Measurements from ENCODE around the gene SND1.

Gene SND1

GRCh38 chr7:128119036-128119435 is 467.0 kb downstream of the SND1 start:
- Histone ChIP-seq H3K36me3 (ENCODE audit: control insufficient read depth in 5 of 5, insufficient read depth in 5 of 5, low read length in 5 of 5) (no peaks in the 10 kb centered on the region), H3K9ac (ENCODE audit: low read length in 5 of 5) (no peak overlapping the region), H3K4me1 (ENCODE audit: control insufficient read depth in 5 of 5, insufficient read depth in 5 of 5, low read length in 5 of 5) (peaks cover 0 to 16% (median 14%) of the 10 kb centered on the region in 5 donors), H3K27me3 (ENCODE audit: control insufficient read depth in 5 of 5, insufficient read depth in 4 of 5, low read length in 5 of 5) (peaks cover 2 to 8% (median 6%) of the 10 kb centered on the region in 5 donors), H3K9me3 (ENCODE audit: control insufficient read depth in 5 of 5, low read length in 5 of 5) (peaks cover 0 to 4% (median 2%) of the 10 kb centered on the region in 5 donors), H3K27ac (ENCODE audit: low read depth, low read length) (no peak overlapping the region), H3K4me3 (ENCODE audit: low read depth in 1 of 5, low read length in 5 of 5) (no peak overlapping the region)

GRCh38 chr7:128120116-128120515 is 468.1 kb downstream of the SND1 start:
- Histone ChIP-seq H3K27me3 (ENCODE audit: control insufficient read depth in 5 of 5, insufficient read depth in 4 of 5, low read length in 5 of 5) (peaks cover 0 to 4% (median 3%) of the 10 kb centered on the region in 5 donors), H3K27ac (ENCODE audit: low read depth, low read length) (no peak overlapping the region), H3K9ac (ENCODE audit: low read length in 5 of 5) (no peak overlapping the region), H3K36me3 (ENCODE audit: control insufficient read depth in 5 of 5, insufficient read depth in 5 of 5, low read length in 5 of 5) (no peaks in the 10 kb centered on the region), H3K9me3 (ENCODE audit: control insufficient read depth in 5 of 5, low read length in 5 of 5) (no peaks in the 10 kb centered on the region), H3K4me1 (ENCODE audit: control insufficient read depth in 5 of 5, insufficient read depth in 5 of 5, low read length in 5 of 5) (peaks cover 0 to 16% (median 14%) of the 10 kb centered on the region in 5 donors), H3K4me3 (ENCODE audit: low read depth in 1 of 5, low read length in 5 of 5) (no peak overlapping the region)

- Histone ChIP-seq H3K4me1 (ENCODE audit: control insufficient read depth in 5 of 5, insufficient read depth in 5 of 5, low read length in 5 of 5) (peaks cover 0 to 16% (median 14%) of the 10 kb centered on the region in 5 donors), H3K9me3 (ENCODE audit: control insufficient read depth in 5 of 5, low read length in 5 of 5) (no peaks in the 10 kb centered on the region), H3K27me3 (ENCODE audit: control insufficient read depth in 5 of 5, insufficient read depth in 4 of 5, low read length in 5 of 5) (peaks cover 0 to 4% (median under 1%) of the 10 kb centered on the region in 5 donors), H3K9ac (ENCODE audit: low read length in 5 of 5) (peak overlapping the region in 2 of 5 donors; percentile 16 to 48), H3K36me3 (ENCODE audit: control insufficient read depth in 5 of 5, insufficient read depth in 5 of 5, low read length in 5 of 5) (no peaks in the 10 kb centered on the region), H3K4me3 (ENCODE audit: low read depth in 1 of 5, low read length in 5 of 5) (peak overlapping the region in 3 of 5 donors; percentile 63 to 67 (median 63)), H3K27ac (ENCODE audit: low read depth, low read length) (no peak overlapping the region)
These were observed 469.0 kb downstream of the SND1 start for GRCh38 chr7:128120976-128121490.

GRCh38 chr7:128121711-128122530 is 469.9 kb downstream of the SND1 start:
- H3K9ac ChIP-seq (ENCODE audit: low read length in 5 of 5), result peak overlapping the region in 4 of 5 donors; percentile 16 to 48 (median 34)
- no peaks in the 10 kb centered on the region for H3K36me3 ChIP-seq (ENCODE audit: control insufficient read depth in 5 of 5, insufficient read depth in 5 of 5, low read length in 5 of 5)
- H3K27ac ChIP-seq (ENCODE audit: low read depth, low read length), result no peak overlapping the region
- H3K4me1 ChIP-seq (ENCODE audit: control insufficient read depth in 5 of 5, insufficient read depth in 5 of 5, low read length in 5 of 5), result peaks cover 0 to 16% (median 14%) of the 10 kb centered on the region in 5 donors
- no peaks in the 10 kb centered on the region for H3K9me3 ChIP-seq (ENCODE audit: control insufficient read depth in 5 of 5, low read length in 5 of 5)
- no peaks in the 10 kb centered on the region for H3K27me3 ChIP-seq (ENCODE audit: control insufficient read depth in 5 of 5, insufficient read depth in 4 of 5, low read length in 5 of 5)
- H3K4me3 ChIP-seq (ENCODE audit: low read depth in 1 of 5, low read length in 5 of 5), result peak overlapping the region; percentile 60 to 67 (median 63)

GRCh38 chr7:128122576-128123290 is 470.7 kb downstream of the SND1 start:
- no peak overlapping the region for H3K9ac ChIP-seq (ENCODE audit: low read length in 5 of 5)

GRCh38 chr7:128123291-128124037 is 471.5 kb downstream of the SND1 start:
- Histone ChIP-seq H3K27ac (ENCODE audit: low read depth, low read length) (no peak overlapping the region), H3K9me3 (ENCODE audit: control insufficient read depth in 5 of 5, low read length in 5 of 5) (no peaks in the 10 kb centered on the region), H3K9ac (ENCODE audit: low read length in 5 of 5) (no peak overlapping the region), H3K27me3 (ENCODE audit: control insufficient read depth in 5 of 5, insufficient read depth in 4 of 5, low read length in 5 of 5) (no peaks in the 10 kb centered on the region), H3K4me3 (ENCODE audit: low read depth in 1 of 5, low read length in 5 of 5) (no peak overlapping the region), H3K36me3 (ENCODE audit: control insufficient read depth in 5 of 5, insufficient read depth in 5 of 5, low read length in 5 of 5) (no peaks in the 10 kb centered on the region), H3K4me1 (ENCODE audit: control insufficient read depth in 5 of 5, insufficient read depth in 5 of 5, low read length in 5 of 5) (peaks cover 0 to 16% (median 14%) of the 10 kb centered on the region in 5 donors)

More at GRCh38 chr7:128122576-128123290, 470.7 kb downstream of the SND1 start:
- H3K9me3 ChIP-seq (ENCODE audit: control insufficient read depth in 5 of 5, low read length in 5 of 5), result no peaks in the 10 kb centered on the region
- H3K27me3 ChIP-seq (ENCODE audit: control insufficient read depth in 5 of 5, insufficient read depth in 4 of 5, low read length in 5 of 5), result no peaks in the 10 kb centered on the region
- peaks cover 0 to 16% (median 14%) of the 10 kb centered on the region in 5 donors for H3K4me1 ChIP-seq (ENCODE audit: control insufficient read depth in 5 of 5, insufficient read depth in 5 of 5, low read length in 5 of 5)
- no peak overlapping the region for H3K27ac ChIP-seq (ENCODE audit: low read depth, low read length)
- no peak overlapping the region for H3K4me3 ChIP-seq (ENCODE audit: low read depth in 1 of 5, low read length in 5 of 5)
- no peaks in the 10 kb centered on the region for H3K36me3 ChIP-seq (ENCODE audit: control insufficient read depth in 5 of 5, insufficient read depth in 5 of 5, low read length in 5 of 5)

GRCh38 chr7:128124786-128125185 is 472.8 kb downstream of the SND1 start:
- no peaks in the 10 kb centered on the region for H3K9me3 ChIP-seq (ENCODE audit: control insufficient read depth in 5 of 5, low read length in 5 of 5)
- no peaks in the 10 kb centered on the region for H3K36me3 ChIP-seq (ENCODE audit: control insufficient read depth in 5 of 5, insufficient read depth in 5 of 5, low read length in 5 of 5)
- no peak overlapping the region for H3K4me3 ChIP-seq (ENCODE audit: low read depth in 1 of 5, low read length in 5 of 5)

GRCh38 chr7:128125816-128126215 is 473.8 kb downstream of the SND1 start:
- H3K4me3 ChIP-seq (ENCODE audit: low read depth in 1 of 5, low read length in 5 of 5), result no peak overlapping the region
- no peak overlapping the region for H3K27ac ChIP-seq (ENCODE audit: low read depth, low read length)
- peaks cover 0 to 16% (median 14%) of the 10 kb centered on the region in 5 donors for H3K4me1 ChIP-seq (ENCODE audit: control insufficient read depth in 5 of 5, insufficient read depth in 5 of 5, low read length in 5 of 5)
- H3K9me3 ChIP-seq (ENCODE audit: control insufficient read depth in 5 of 5, low read length in 5 of 5), result no peaks in the 10 kb centered on the region
- no peaks in the 10 kb centered on the region for H3K36me3 ChIP-seq (ENCODE audit: control insufficient read depth in 5 of 5, insufficient read depth in 5 of 5, low read length in 5 of 5)
- H3K9ac ChIP-seq (ENCODE audit: low read length in 5 of 5), result no peak overlapping the region
- peaks cover 1 to 6% (median 4%) of the 10 kb centered on the region in 5 donors for H3K27me3 ChIP-seq (ENCODE audit: control insufficient read depth in 5 of 5, insufficient read depth in 4 of 5, low read length in 5 of 5)

More at GRCh38 chr7:128124786-128125185, 472.8 kb downstream of the SND1 start:
- Histone ChIP-seq H3K4me1 (ENCODE audit: control insufficient read depth in 5 of 5, insufficient read depth in 5 of 5, low read length in 5 of 5) (peaks cover 0 to 16% (median 14%) of the 10 kb centered on the region in 5 donors), H3K27me3 (ENCODE audit: control insufficient read depth in 5 of 5, insufficient read depth in 4 of 5, low read length in 5 of 5) (no peaks in the 10 kb centered on the region), H3K27ac (ENCODE audit: low read depth, low read length) (no peak overlapping the region), H3K9ac (ENCODE audit: low read length in 5 of 5) (no peak overlapping the region)

- Histone ChIP-seq H3K27ac (ENCODE audit: low read depth, low read length) (no peak overlapping the region), H3K4me3 (ENCODE audit: low read depth in 1 of 5, low read length in 5 of 5) (no peak overlapping the region), H3K27me3 (ENCODE audit: control insufficient read depth in 5 of 5, insufficient read depth in 4 of 5, low read length in 5 of 5) (peaks cover 4 to 8% (median 7%) of the 10 kb centered on the region in 5 donors), H3K4me1 (ENCODE audit: control insufficient read depth in 5 of 5, insufficient read depth in 5 of 5, low read length in 5 of 5) (peaks cover 0 to 17% (median 0%) of the 10 kb centered on the region in 5 donors), H3K9ac (ENCODE audit: low read length in 5 of 5) (no peak overlapping the region), H3K36me3 (ENCODE audit: control insufficient read depth in 5 of 5, insufficient read depth in 5 of 5, low read length in 5 of 5) (no peaks in the 10 kb centered on the region), H3K9me3 (ENCODE audit: control insufficient read depth in 5 of 5, low read length in 5 of 5) (no peaks in the 10 kb centered on the region)
These were observed 476.4 kb downstream of the SND1 start for GRCh38 chr7:128128401-128128800.
